Measurements from ENCODE around the gene PRKRIP1. TPM values are rescaled to one million over a fixed set of nuclear protein-coding genes. Genes with fewer than 3 reads are reported as not detected.

The PRKRIP1 gene
- polyA plus RNA-seq, 3 donors: 6.6 to 27.0 (median 7.4) TPM

DNA sequence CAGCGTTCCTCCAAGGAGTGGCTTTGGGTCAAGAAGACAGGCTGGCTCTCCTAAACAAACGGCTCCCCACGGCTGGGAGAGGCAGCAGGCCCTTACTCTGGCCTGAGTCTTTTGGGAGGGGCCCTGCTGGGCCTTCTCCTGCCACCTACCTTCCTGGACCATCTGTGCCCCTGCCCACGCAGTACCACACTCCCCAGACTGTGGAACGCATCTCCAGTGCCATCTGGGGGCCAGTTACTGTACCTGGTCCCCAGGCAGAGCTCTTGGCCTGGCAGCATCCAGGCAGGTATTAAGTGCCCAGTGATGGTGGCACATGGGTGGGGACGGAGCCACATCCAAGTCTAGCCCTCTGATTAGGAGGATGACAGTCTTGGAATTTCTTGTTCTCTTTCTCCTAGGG lies 54.1 kb downstream of the PRKRIP1 start:
- H3K27ac Mint-ChIP-seq: peak overlapping the region in 1 of 7 donors; percentile 43
- Histone ChIP-seq H3K9me3 (replicated peaks in 1 of 2; ENCODE audit: control insufficient read depth in 1 of 2, insufficient read depth in 1 of 2, low read length in 2 of 2) (no peaks in the 10 kb centered on the region), H3K4me2 (replicated peaks; ENCODE audit: extremely low read depth, low read length, poor library complexity, severe bottlenecking) (no peak overlapping the region), H3K9ac (ENCODE audit: insufficient read depth, low read length, poor library complexity, severe bottlenecking) (no peak overlapping the region), H3K27me3 (ENCODE audit: control insufficient read depth in 2 of 2, insufficient read depth in 2 of 2, low read length in 2 of 2) (no peaks in the 10 kb centered on the region), H3K4me1 (ENCODE audit: control insufficient read depth in 1 of 2, insufficient read depth in 2 of 2, low read length in 2 of 2) (no peaks in the 10 kb centered on the region), H3K36me3 (replicated peaks in 1 of 2; ENCODE audit: control insufficient read depth in 1 of 2, insufficient read depth in 2 of 2, low read length in 2 of 2) (peaks cover 21 to 30% of the 10 kb centered on the region in 2 donors), H3K4me3 (replicated peaks in 1 of 3; ENCODE audit: low read depth in 2 of 3, low read length in 3 of 3) (no peak overlapping the region), H2AFZ (ENCODE audit: insufficient read depth, low read depth, low read length, poor library complexity, severe bottlenecking) (no peak overlapping the region), H4K20me1 (ENCODE audit: insufficient read depth, low read length) (peaks cover 16% of the 10 kb centered on the region), H3K79me2 (ENCODE audit: insufficient read depth, low read length) (no peaks in the 10 kb centered on the region), H3K27ac (ENCODE audit: low read depth in 1 of 2, low read length in 2 of 2) (no peak overlapping the region)
- intact Hi-C loops (cut with micrococcal nuclease): loop anchor here in 1 of 2 donors (5.0 to 10.0 kb wide), 2 partner anchors 38 to 165 kb away; partner anchors contain the start of gene SH2B2
- no peaks in the 10 kb centered on the region for H3K9me3 Mint-ChIP-seq
- 84% methylated on average over 4 of the region's 6 CpGs for WGBS (ENCODE audit: insufficient coverage)
- peak; percentile 23 to 47 (median 41) for DNase-seq
- H3K4me3 Mint-ChIP-seq: no peak overlapping the region
- TF ChIP-seq, protein P1, sequence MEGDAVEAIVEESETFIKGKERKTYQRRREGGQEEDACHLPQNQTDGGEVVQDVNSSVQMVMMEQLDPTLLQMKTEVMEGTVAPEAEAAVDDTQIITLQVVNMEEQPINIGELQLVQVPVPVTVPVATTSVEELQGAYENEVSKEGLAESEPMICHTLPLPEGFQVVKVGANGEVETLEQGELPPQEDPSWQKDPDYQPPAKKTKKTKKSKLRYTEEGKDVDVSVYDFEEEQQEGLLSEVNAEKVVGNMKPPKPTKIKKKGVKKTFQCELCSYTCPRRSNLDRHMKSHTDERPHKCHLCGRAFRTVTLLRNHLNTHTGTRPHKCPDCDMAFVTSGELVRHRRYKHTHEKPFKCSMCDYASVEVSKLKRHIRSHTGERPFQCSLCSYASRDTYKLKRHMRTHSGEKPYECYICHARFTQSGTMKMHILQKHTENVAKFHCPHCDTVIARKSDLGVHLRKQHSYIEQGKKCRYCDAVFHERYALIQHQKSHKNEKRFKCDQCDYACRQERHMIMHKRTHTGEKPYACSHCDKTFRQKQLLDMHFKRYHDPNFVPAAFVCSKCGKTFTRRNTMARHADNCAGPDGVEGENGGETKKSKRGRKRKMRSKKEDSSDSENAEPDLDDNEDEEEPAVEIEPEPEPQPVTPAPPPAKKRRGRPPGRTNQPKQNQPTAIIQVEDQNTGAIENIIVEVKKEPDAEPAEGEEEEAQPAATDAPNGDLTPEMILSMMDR (IDR thresholded peaks at IDR 0.05): peak; percentile 40
- peaks cover 0 to 1% (median 0%) of the 10 kb centered on the region in 3 donors for H3K27me3 Mint-ChIP-seq (ENCODE audit: low read depth in 3 of 3)
- H3K36me3 Mint-ChIP-seq: peaks cover 22 to 33% of the 10 kb centered on the region in 2 donors
- H3K4me1 Mint-ChIP-seq: peaks cover 4% of the 10 kb centered on the region

DNA sequence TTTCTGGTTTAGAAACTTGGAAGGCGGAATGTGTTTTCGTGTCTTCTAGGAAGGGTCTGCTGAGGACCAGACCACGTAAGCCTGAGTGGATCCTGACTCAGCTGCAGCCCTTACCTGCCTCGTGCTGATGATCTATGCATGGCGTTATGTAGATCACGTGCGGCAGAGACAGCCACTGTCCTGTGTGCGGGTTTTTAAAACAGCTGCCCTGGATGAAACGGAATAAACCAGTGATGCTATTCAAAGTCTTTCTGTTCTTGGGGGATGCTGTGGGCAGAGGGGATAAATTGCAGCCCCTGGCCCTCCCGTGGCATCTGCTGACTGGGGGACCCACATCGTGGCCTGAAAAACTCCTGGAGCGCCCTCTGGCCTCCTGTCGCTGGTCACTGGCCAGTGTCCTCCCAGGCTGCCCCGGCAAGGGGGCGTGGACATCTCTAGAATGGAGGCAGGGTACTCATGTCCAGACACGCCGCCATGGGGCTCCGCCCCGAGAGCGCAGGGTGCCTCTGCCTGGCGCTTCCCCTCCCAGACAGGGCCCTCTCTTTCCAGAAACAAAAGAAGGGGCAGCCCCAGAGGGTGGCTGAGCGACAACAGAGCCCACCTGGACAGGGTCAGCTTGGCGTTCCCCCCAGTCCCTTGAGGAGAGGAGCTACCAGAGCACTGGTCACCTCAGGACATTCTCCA lies 55.4 kb downstream of the PRKRIP1 start:
- no peaks in the 10 kb centered on the region for H3K4me1 Mint-ChIP-seq
- TF ChIP-seq, protein P1 (IDR thresholded peaks at IDR 0.05): no peak
- Histone ChIP-seq H3K79me2 (ENCODE audit: insufficient read depth, low read length) (no peaks in the 10 kb centered on the region), H3K4me1 (ENCODE audit: control insufficient read depth in 1 of 2, insufficient read depth in 2 of 2, low read length in 2 of 2) (no peaks in the 10 kb centered on the region), H3K36me3 (replicated peaks in 1 of 2; ENCODE audit: control insufficient read depth in 1 of 2, insufficient read depth in 2 of 2, low read length in 2 of 2) (peaks cover 25 to 30% of the 10 kb centered on the region in 2 donors), H3K9ac (ENCODE audit: insufficient read depth, low read length, poor library complexity, severe bottlenecking) (no peak overlapping the region), H3K27ac (ENCODE audit: low read depth in 1 of 2, low read length in 2 of 2) (no peak overlapping the region), H3K27me3 (ENCODE audit: control insufficient read depth in 2 of 2, insufficient read depth in 2 of 2, low read length in 2 of 2) (no peaks in the 10 kb centered on the region), H4K20me1 (ENCODE audit: insufficient read depth, low read length) (peaks cover 16% of the 10 kb centered on the region), H3K9me3 (replicated peaks in 1 of 2; ENCODE audit: control insufficient read depth in 1 of 2, insufficient read depth in 1 of 2, low read length in 2 of 2) (no peaks in the 10 kb centered on the region), H3K4me2 (replicated peaks; ENCODE audit: extremely low read depth, low read length, poor library complexity, severe bottlenecking) (no peak overlapping the region), H2AFZ (ENCODE audit: insufficient read depth, low read depth, low read length, poor library complexity, severe bottlenecking) (no peak overlapping the region), H3K4me3 (replicated peaks in 1 of 3; ENCODE audit: low read depth in 2 of 3, low read length in 3 of 3) (no peak overlapping the region)
- H3K27ac Mint-ChIP-seq: no peak overlapping the region
- H3K4me3 Mint-ChIP-seq: no peak overlapping the region
- DNase-seq: no peak
- WGBS (ENCODE audit: insufficient coverage): 95% methylated on average over 13 of the region's 23 CpGs
- no peaks in the 10 kb centered on the region for H3K27me3 Mint-ChIP-seq (ENCODE audit: low read depth in 3 of 3)
- H3K36me3 Mint-ChIP-seq: peaks cover 16 to 33% of the 10 kb centered on the region in 2 donors
- H3K9me3 Mint-ChIP-seq: no peaks in the 10 kb centered on the region
- intact Hi-C loops (cut with micrococcal nuclease): loop anchor here in 1 of 2 donors (5.0 to 10.0 kb wide), 2 partner anchors 39 to 167 kb away; partner anchors contain the start of gene SH2B2

Measured in CD14-positive monocyte (primary cell).